ENCODE measurements around the gene PPM1N.

The PPM1N gene

GRCh38 chr19:45542234-45542668 lies 44.0 kb downstream of the PPM1N start:
- no peak for DNase-seq (ENCODE audit: low spot score)

- no peak for DNase-seq (ENCODE audit: low spot score)
Measured at GRCh38 chr19:45547211-45547770, 49.0 kb downstream of the PPM1N start.

GRCh38 chr19:45547965-45548609 lies 49.8 kb downstream of the PPM1N start:
- DNase-seq (ENCODE audit: low spot score): no peak

All from CD4-positive, alpha-beta T cell treated with Interleukin-6 at 100 ng/mL for 8 hours (primary cell).